SU-DHL-6 (cell line): Measurements from ENCODE around the gene GRIK2.

Experiments
- EZH2phosphoT487 ChIP-seq: fragments of 200-600 bp; sonication (generic), shearing (Covaris generic); conservative IDR thresholded peaks from 2 replicates; pipeline ENCODE4 v1.6.1; 2018; ENCODE audit warnings: mild to moderate bottlenecking, antibody characterized with exemption, low read length, moderate library complexity, mixed read lengths
- TF ChIP-seq, protein P1 (sequence below): fragments of 200-600 bp; sonication (generic); IDR thresholded peaks from one replicate; pipeline ENCODE4 v1.5.1; 2017; ENCODE audit warnings: antibody characterized with exemption, mild to moderate bottlenecking, low read length, moderate library complexity; ENCODE audit not compliant: insufficient read depth, poor library complexity, severe bottlenecking

DNA sequence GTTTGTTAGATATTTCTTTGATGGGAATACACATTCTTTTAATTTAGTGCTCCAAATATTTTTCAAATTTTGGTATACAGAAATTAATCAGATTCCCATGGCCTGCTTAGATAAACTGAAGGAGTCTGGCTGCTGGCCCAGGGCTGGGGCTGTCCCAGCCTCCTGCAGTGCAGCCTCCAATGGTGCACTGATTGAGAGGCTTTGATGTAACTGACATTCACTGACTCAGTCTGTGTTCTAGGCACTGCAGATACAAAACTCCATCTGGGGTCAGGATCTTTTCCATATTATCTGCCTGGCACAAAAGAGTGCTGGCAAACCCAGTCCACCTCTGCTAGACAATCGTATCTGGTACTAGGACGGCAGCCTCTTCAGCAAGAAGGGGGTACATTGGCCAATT, 64.8 kb downstream of the GRIK2 start:
- TF ChIP-seq, protein P1, sequence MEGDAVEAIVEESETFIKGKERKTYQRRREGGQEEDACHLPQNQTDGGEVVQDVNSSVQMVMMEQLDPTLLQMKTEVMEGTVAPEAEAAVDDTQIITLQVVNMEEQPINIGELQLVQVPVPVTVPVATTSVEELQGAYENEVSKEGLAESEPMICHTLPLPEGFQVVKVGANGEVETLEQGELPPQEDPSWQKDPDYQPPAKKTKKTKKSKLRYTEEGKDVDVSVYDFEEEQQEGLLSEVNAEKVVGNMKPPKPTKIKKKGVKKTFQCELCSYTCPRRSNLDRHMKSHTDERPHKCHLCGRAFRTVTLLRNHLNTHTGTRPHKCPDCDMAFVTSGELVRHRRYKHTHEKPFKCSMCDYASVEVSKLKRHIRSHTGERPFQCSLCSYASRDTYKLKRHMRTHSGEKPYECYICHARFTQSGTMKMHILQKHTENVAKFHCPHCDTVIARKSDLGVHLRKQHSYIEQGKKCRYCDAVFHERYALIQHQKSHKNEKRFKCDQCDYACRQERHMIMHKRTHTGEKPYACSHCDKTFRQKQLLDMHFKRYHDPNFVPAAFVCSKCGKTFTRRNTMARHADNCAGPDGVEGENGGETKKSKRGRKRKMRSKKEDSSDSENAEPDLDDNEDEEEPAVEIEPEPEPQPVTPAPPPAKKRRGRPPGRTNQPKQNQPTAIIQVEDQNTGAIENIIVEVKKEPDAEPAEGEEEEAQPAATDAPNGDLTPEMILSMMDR = no peak
- no peak for TF ChIP-seq EZH2phosphoT487
